Neuron (in vitro differentiated cells): ENCODE data around the gene FTO.
"Not testable (repeated sequence)": the region's sequence is repeated elsewhere in the genome, so short reads cannot be mapped to it uniquely, and the experiment has no call there.

ENCODE experiments used
- H2AFZ ChIP-seq: one replicate; pipeline ENCODE4 v1.6.1; 2013; ENCODE audit warnings: low read depth, mild to moderate bottlenecking, inconsistent platforms, low read length, moderate library complexity
- H3K27me3 ChIP-seq: one replicate; pipeline ENCODE4 v1.6.1; 2013; ENCODE audit warnings: low read length; ENCODE audit not compliant: insufficient read depth
- H3K36me3 ChIP-seq: one replicate; pipeline ENCODE4 v1.6.1; 2013; ENCODE audit warnings: low read length; ENCODE audit not compliant: insufficient read depth
- H3K4me1 ChIP-seq: one replicate; pipeline ENCODE4 v1.6.1; 2013; ENCODE audit warnings: low read length; ENCODE audit not compliant: insufficient read depth
- H3K4me3 ChIP-seq: 2 replicates; pipeline ENCODE4 v1.5.1; 2013; ENCODE audit warnings: mild to moderate bottlenecking, low read length, moderate library complexity
- H3K9me3 ChIP-seq: one replicate; pipeline ENCODE4 v1.6.1; 2013; ENCODE audit warnings: low read length

Gene FTO

DNA sequence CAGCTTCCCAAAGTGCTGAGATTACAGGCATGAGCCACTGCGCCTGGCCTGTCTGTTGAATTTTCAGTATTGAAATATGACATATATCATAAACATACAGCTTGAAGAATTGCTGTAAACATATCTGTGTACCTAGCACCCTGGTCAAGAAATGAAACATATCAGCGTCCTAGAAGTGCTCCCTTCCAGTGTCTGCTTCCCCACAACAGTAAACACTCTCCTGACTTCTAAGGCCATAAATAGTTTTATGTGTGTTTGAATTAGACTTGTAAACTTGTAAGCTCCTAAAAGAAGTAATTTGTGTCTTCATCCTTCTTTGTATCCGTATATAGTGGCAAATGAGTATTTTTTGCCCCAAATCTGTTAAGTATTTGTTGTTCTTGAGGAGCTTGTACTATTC is 132.2 kb downstream of the FTO start:
- H3K9me3 ChIP-seq = no peaks in the 10 kb centered on the region
- no peaks in the 10 kb centered on the region for H3K36me3 ChIP-seq
- H3K4me1 ChIP-seq = no peaks in the 10 kb centered on the region
- no peaks in the 10 kb centered on the region for H3K27me3 ChIP-seq
- no peak overlapping the region for H2AFZ ChIP-seq
- H3K4me3 ChIP-seq = no peak overlapping the region

DNA sequence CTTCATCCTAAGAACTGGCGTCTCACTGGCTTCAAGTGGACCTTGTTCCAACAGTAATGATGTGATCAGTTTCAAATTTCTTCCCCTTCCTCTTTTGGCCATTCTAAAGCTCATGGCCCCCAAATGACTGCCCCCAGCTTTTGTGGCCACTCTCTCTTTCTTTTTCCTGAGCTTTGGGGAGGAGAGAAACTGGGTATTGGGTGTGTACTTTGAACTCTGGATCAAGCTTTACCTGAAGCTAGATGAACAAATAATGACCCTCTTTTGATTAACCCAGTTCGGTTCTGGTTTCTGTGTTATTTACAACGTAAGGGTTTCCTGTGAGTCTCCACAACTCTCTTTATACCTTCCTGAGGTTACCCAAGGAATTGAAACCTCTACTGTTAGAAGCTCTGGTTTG is 132.7 kb downstream of the FTO start:
- Histone ChIP-seq H3K4me1 (peaks cover 4% of the 10 kb centered on the region), H3K36me3 (no peaks in the 10 kb centered on the region), H2AFZ (no peak overlapping the region), H3K27me3 (no peaks in the 10 kb centered on the region), H3K9me3 (no peaks in the 10 kb centered on the region), H3K4me3 (no peak overlapping the region)

DNA sequence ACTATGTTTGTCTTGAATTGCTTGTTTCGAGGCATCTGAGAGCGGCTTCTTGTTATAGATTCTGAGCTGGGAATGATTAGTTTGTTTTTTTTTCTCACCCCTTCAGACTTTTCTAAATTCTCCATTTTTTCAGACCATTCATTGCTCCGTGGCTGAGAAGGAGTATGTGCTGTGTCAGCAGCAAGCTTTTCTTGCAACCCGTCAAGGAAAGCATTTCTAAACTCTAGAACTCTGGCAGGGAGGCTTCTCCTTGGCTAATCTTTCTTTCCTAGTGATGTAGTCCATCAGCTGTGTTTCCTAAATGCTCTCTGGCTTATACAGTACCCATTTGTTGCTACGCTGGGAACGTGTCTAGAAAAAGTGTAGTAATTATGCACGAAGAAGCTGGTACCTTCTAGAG is 133.5 kb downstream of the FTO start:
- Histone ChIP-seq H3K27me3 (no peaks in the 10 kb centered on the region), H3K36me3 (no peaks in the 10 kb centered on the region), H3K9me3 (no peaks in the 10 kb centered on the region), H3K4me3 (no peak overlapping the region), H2AFZ (no peak overlapping the region), H3K4me1 (peaks cover 8% of the 10 kb centered on the region)

DNA sequence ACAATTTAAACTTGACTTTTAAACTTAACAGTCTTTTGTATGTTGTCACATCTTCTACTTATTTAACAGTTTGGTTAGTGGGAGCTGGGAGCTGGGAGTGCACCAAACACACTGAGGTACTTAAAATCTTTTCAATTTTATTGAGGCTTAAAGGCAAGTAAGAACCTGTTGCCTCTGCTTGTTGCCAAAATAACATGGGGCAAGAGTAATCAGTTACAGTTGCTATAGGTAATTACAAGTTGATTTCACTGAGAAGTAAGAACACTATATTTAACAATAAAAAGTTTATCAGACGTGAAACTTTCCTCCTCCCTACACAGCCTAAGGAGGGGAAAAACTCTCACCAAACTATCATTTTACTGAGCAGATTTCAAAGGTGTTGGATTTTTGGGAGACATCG is 135.2 kb downstream of the FTO start:
- peaks cover 8% of the 10 kb centered on the region for H3K4me1 ChIP-seq
- no peak overlapping the region for H3K4me3 ChIP-seq
- no peaks in the 10 kb centered on the region for H3K36me3 ChIP-seq
- H2AFZ ChIP-seq = no peak overlapping the region
- H3K9me3 ChIP-seq = no peaks in the 10 kb centered on the region
- no peaks in the 10 kb centered on the region for H3K27me3 ChIP-seq

DNA sequence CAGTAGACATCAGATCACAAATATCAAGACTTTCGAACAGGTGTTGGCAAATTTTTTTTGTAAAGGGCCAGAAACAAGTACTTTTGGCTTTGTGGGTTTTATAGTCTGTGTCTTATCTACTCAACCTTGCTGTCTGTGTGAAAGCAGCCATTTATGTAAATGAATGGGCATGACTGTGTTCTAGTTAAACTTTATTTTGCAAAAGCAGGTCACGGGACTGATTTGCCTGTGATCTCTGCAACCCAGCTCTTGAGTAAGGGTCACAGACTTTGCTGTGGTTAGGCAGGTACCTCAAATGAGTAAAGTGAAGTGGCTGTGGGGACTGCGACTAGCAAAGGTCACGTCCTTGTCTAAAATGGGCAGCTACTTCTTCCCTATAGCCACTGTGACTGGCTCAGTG is 136.5 kb downstream of the FTO start:
- H2AFZ ChIP-seq = no peak overlapping the region
- no peaks in the 10 kb centered on the region for H3K36me3 ChIP-seq
- H3K27me3 ChIP-seq = no peaks in the 10 kb centered on the region
- H3K9me3 ChIP-seq = no peaks in the 10 kb centered on the region
- no peak overlapping the region for H3K4me3 ChIP-seq
- H3K4me1 ChIP-seq = peaks cover 8% of the 10 kb centered on the region

DNA sequence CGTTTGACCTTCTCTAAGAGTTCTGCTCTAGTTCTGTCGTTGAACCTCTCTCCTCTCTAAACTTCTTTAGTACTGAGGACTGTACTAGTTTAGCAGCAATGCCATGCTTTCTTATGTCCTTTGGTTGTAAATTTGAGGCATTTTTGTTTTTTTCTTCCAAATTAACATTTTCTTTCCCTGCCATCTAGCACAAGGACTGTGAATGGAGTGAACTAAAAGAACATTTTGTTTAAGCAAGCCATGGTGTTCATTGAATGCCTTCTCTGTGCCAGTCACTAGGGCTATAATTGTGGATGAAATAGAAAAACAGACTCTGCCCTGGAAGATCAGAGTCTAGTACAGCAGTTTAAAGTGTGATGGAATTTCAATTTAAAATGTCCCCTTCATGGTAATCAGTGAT is 137.9 kb downstream of the FTO start:
- H3K27me3 ChIP-seq = no peaks in the 10 kb centered on the region
- peaks cover 5% of the 10 kb centered on the region for H3K36me3 ChIP-seq
- H3K4me3 ChIP-seq = no peak overlapping the region
- peaks cover 8% of the 10 kb centered on the region for H3K4me1 ChIP-seq
- no peaks in the 10 kb centered on the region for H3K9me3 ChIP-seq
- no peak overlapping the region for H2AFZ ChIP-seq

DNA sequence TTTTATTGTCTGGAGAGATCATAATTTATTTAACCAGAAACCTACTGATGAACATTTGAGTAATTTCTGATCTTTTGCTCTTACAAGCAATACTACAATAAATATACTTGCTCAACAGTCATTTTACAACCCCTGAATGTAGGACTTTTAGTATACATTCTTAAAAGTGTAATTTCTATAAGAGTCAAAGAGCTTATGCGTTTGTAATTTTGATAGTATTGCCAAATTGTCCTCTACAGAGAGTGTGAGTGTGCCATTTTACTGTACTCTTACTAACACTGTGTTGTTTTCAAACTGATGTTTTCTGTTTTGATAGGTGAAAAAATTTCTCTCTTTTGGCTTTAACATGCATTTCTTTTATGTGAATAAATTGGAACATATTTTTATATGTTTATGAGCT is 139.1 kb downstream of the FTO start:
- Histone ChIP-seq H3K36me3 (peaks cover 5% of the 10 kb centered on the region), H3K4me3 (no peak overlapping the region), H3K4me1 (peaks cover 8% of the 10 kb centered on the region), H3K27me3 (no peaks in the 10 kb centered on the region), H2AFZ (no peak overlapping the region), H3K9me3 (no peaks in the 10 kb centered on the region)

DNA sequence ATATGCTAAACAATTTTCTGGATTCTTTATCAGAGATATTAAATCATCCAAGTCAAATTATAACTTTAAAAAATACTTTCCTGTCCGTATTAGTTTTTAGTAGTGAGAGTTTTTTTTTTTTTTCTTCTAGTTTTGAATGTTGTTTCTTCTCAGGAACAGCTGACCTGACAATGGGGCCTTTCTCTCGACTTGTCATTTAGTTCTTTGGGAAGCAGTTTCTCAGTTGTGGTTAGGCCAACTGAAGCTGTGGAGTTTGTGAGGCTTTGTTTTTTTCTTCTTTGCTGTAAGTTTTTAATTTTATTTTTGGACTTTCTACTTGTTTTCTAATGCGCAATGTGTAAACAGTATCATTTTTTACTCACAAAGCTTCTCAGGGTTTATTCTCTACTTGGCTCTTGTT is 140.8 kb downstream of the FTO start:
- Histone ChIP-seq H3K4me1 (peaks cover 8% of the 10 kb centered on the region), H3K4me3 (no peak overlapping the region), H2AFZ (no peak overlapping the region), H3K36me3 (peaks cover 5% of the 10 kb centered on the region), H3K9me3 (no peaks in the 10 kb centered on the region), H3K27me3 (no peaks in the 10 kb centered on the region)

DNA sequence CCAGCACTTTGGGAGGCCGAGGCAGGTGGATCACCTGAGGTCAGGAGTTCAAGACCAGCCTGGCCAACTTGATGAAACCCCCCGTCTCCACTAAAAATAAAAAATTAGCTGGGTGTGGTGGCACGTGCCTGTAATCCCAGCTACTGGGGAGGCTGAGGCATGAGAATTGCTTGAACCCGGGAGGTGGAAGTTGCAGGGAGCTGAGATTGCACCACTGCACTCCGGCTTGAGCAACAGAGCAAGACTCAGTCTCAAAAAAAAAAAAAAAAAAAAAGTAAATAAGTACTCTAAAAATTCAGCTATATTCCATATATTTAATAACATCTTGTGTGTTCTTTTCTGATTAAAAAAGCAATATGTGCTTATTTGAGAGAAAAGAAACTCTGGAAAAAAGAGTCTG is 142.6 kb downstream of the FTO start:
- not testable (repeated sequence) for H3K27me3 ChIP-seq, H3K4me1 ChIP-seq, H2AFZ ChIP-seq, H3K4me3 ChIP-seq, H3K9me3 ChIP-seq, H3K36me3 ChIP-seq

DNA sequence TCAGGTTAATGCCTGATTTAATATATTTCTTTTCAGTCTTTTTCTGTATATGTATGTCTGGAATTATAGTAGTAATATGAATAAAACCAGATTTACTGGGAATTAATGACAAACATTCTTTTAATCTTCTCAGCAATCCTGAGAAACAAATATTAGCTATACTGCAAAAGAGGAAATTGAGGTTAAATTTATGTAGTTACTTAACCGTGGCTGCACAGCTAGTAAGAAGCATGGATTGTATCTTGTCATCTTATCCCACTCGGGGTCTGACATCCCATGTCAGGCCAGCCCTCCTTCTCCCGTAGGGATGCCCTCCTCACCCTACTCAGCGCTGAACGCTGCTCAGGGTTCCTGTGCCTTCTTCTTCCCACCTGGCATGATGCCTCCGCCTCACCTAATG is 143.0 kb downstream of the FTO start:
- H3K27me3 ChIP-seq = no peaks in the 10 kb centered on the region
- H2AFZ ChIP-seq = no peak overlapping the region
- H3K36me3 ChIP-seq = peaks cover 5% of the 10 kb centered on the region
- H3K4me1 ChIP-seq = peaks cover under 1% of the 10 kb centered on the region
- no peak overlapping the region for H3K4me3 ChIP-seq
- no peaks in the 10 kb centered on the region for H3K9me3 ChIP-seq

DNA sequence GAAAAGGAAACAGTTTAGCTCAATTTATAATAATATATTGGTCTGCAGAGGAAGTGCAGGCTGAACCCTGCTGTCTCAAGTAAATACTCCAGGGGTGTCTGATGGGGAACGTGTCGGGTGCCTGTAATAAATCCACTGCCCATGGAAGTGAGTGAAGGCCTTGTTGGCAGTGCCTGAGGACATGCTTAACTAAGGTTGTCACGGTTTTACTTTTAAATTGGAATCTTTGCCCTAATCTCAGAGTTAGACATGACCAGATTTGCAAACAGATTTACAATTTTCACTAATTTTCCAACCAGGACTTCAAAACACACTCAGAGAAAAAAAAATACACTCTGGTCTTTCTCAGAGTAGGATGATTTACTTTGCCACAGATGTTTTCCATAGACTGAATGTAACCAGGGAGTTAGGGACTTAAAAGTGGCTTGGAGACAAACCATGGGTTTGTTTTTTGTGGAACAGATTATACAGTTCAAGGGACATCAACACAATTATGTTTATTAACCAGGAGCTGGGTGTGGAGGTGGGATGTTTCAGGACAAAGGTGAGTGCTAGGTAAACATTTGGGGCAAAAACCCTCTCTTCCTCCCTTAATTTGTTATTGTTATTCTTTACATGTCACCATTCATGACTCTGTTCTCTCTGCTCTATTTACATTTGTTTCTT is 144.5 kb downstream of the FTO start:
- no peak overlapping the region for H2AFZ ChIP-seq
- H3K36me3 ChIP-seq = peaks cover 5% of the 10 kb centered on the region
- H3K27me3 ChIP-seq = no peaks in the 10 kb centered on the region
- no peaks in the 10 kb centered on the region for H3K4me1 ChIP-seq
- H3K4me3 ChIP-seq = no peak overlapping the region
- H3K9me3 ChIP-seq = no peaks in the 10 kb centered on the region

DNA sequence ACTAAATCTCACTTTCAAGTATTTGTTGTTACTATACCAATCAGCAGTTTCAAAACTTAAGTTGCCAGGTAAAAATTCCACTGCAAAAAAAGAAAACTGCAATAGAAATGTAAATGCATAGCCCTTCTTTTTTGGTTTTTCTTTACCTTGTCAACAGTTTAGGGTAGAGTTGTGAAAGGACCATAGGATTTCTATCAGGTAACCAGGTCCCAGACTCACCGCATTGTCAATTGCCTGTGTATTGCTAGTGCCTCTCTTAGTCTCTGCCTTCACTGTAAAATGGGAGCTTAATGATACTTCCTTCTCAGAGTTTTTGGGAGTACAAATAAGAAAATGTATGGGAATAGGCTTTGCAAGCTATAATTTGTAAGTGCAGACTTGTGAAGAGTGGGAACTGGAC is 145.0 kb downstream of the FTO start:
- Histone ChIP-seq H3K27me3 (no peaks in the 10 kb centered on the region), H3K4me3 (no peak overlapping the region), H3K9me3 (no peaks in the 10 kb centered on the region), H2AFZ (no peak overlapping the region), H3K36me3 (peaks cover 5% of the 10 kb centered on the region), H3K4me1 (no peaks in the 10 kb centered on the region)

DNA sequence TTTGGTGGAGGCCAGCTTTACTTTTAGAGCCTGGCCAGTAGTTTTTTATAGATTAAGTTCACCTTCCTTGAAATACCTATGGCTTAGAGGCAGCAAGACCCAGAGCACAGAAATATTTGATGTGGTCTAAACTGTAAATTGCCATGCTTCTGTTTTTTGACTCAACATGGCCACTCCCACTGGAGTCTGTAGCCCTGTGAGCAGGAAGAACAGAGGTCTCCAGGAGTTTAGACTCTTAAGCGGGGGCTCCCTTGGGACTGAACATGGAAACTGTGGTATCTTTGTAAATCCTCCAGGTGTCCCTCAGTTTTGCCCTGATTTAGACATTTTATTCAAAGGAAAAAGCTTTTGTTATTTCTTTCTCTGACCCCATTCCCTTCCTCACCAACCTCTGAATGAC is 145.6 kb downstream of the FTO start:
- Histone ChIP-seq H3K4me3 (no peak overlapping the region), H3K36me3 (peaks cover 5% of the 10 kb centered on the region), H2AFZ (no peak overlapping the region), H3K4me1 (no peaks in the 10 kb centered on the region), H3K9me3 (no peaks in the 10 kb centered on the region), H3K27me3 (no peaks in the 10 kb centered on the region)

DNA sequence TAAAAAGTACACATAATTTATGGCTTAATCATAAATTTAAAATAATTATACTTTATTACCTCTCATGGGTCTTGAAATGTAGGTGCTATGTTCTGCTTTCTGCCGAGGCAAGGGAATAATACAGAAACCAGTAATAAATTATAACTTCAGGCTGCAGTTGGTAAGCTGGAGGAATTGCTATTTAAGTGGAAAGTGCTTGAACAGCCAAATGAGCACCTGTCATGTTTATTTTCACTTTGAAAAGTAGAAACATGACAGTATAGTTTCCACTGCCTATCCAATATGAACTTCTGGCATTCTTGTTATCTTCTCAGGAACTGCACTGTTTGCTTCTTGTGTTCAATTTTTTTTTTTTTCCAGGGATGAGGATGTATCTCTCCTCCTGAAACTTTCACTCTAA is 146.0 kb downstream of the FTO start:
- H3K4me3 ChIP-seq = no peak overlapping the region
- H3K36me3 ChIP-seq = peaks cover 5% of the 10 kb centered on the region
- no peaks in the 10 kb centered on the region for H3K4me1 ChIP-seq
- no peaks in the 10 kb centered on the region for H3K9me3 ChIP-seq
- H3K27me3 ChIP-seq = no peaks in the 10 kb centered on the region
- no peak overlapping the region for H2AFZ ChIP-seq
